HFFc6 (cell line): ENCODE results near the gene DCAF5. TPM values are rescaled to one million over a fixed set of nuclear protein-coding genes. Genes with fewer than 3 reads are reported as not detected.

ENCODE experiments used
- DNase-seq: peaks from one replicate; pipeline ENCODE4 v3.0.0-alpha.2; 2018
- H3K27ac Mint-ChIP-seq: 2 replicates; pipeline ENCODE4 v1.8.0; 2020; ENCODE audit warnings: mild to moderate bottlenecking, mixed read lengths
- H3K27me3 Mint-ChIP-seq: 2 replicates; pipeline ENCODE4 v1.8.0; 2021; ENCODE audit warnings: mild to moderate bottlenecking, moderate library complexity, mixed read lengths; ENCODE audit not compliant: insufficient read depth
- H3K36me3 Mint-ChIP-seq: 2 replicates; pipeline ENCODE4 v1.8.0; 2021; ENCODE audit warnings: low read depth, mixed read lengths
- H3K4me1 Mint-ChIP-seq: 2 replicates; pipeline ENCODE4 v1.8.0; 2020; ENCODE audit warnings: low read depth, mixed read lengths
- H3K4me3 Mint-ChIP-seq: 2 replicates; pipeline ENCODE4 v1.8.0; 2020; ENCODE audit warnings: mild to moderate bottlenecking, moderate library complexity, mixed read lengths
- H3K9me3 Mint-ChIP-seq: 2 replicates; pipeline ENCODE4 v1.8.0; 2020; ENCODE audit warnings: mild to moderate bottlenecking, mixed read lengths
- total RNA-seq, 6 experiments: library from RNA; stranded (reverse); fragmentation: NEBNext Ultra II Directional; extraction: Animal tissue kit (Norgen Biotek cat#: 25700); gene quantifications; 2 replicates in 1 of 6; 3 replicates in 5 of 6; pipeline ENCODE4 v1.2.3, GENCODE V29; 2021
- TF ChIP-seq, protein P1 (sequence below): fragments of 200-600 bp; sonication (generic); IDR thresholded peaks from 2 replicates; pipeline ENCODE4 v1.5.0; 2021; ENCODE audit warnings: antibody characterized with exemption, mild to moderate bottlenecking

Gene DCAF5
- total RNA-seq, 6 experiments from 2014 or later = 23.4 to 34.7 (median 27.0) TPM

DNA sequence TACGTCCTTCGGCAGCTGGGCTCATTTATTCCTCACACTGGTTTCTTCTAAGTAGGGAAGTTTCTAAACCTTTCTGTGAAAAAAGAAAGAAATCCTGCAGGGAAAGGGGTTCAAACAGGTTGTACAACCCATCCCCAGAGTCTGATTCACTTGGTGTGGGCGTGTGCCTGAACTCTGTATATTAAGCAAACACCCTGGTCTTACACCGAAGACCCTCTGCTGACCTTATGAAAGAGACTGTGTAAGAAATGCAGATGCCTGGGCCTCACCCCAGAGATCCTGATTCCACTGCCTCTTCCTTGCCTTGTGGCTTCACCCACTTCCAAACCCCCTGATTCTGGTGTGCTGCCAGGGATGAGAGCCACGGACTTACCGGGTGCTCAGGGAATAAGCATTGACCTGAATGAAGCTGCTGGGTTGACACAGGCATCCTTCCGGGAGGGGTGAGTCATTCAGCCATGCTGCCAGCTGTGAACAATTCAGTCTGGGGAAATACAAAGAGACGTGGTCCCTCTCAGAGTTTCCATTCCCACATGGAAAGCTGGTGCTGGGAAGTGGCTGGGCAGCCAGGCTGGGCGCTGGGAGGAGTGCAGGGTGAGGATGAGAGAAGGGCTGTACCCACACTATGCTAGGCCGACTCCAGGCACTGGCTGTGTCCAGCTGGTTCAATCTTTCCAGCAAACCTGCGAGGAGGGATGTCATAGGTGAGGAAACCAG is 147.3 kb downstream of the DCAF5 start:
- no peaks in the 10 kb centered on the region for H3K9me3 Mint-ChIP-seq
- H3K27ac Mint-ChIP-seq = peak overlapping the region; percentile 79
- peaks cover 35% of the 10 kb centered on the region for H3K4me1 Mint-ChIP-seq
- DNase-seq = peak; percentile 81
- H3K36me3 Mint-ChIP-seq = no peaks in the 10 kb centered on the region
- H3K27me3 Mint-ChIP-seq = peaks cover 2% of the 10 kb centered on the region; the same call in 1 of the 2 replicates
- H3K4me3 Mint-ChIP-seq = peak overlapping the region; percentile 30; the same call in 1 of the 2 replicates
- TF ChIP-seq, protein P1, sequence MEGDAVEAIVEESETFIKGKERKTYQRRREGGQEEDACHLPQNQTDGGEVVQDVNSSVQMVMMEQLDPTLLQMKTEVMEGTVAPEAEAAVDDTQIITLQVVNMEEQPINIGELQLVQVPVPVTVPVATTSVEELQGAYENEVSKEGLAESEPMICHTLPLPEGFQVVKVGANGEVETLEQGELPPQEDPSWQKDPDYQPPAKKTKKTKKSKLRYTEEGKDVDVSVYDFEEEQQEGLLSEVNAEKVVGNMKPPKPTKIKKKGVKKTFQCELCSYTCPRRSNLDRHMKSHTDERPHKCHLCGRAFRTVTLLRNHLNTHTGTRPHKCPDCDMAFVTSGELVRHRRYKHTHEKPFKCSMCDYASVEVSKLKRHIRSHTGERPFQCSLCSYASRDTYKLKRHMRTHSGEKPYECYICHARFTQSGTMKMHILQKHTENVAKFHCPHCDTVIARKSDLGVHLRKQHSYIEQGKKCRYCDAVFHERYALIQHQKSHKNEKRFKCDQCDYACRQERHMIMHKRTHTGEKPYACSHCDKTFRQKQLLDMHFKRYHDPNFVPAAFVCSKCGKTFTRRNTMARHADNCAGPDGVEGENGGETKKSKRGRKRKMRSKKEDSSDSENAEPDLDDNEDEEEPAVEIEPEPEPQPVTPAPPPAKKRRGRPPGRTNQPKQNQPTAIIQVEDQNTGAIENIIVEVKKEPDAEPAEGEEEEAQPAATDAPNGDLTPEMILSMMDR = no peak

DNA sequence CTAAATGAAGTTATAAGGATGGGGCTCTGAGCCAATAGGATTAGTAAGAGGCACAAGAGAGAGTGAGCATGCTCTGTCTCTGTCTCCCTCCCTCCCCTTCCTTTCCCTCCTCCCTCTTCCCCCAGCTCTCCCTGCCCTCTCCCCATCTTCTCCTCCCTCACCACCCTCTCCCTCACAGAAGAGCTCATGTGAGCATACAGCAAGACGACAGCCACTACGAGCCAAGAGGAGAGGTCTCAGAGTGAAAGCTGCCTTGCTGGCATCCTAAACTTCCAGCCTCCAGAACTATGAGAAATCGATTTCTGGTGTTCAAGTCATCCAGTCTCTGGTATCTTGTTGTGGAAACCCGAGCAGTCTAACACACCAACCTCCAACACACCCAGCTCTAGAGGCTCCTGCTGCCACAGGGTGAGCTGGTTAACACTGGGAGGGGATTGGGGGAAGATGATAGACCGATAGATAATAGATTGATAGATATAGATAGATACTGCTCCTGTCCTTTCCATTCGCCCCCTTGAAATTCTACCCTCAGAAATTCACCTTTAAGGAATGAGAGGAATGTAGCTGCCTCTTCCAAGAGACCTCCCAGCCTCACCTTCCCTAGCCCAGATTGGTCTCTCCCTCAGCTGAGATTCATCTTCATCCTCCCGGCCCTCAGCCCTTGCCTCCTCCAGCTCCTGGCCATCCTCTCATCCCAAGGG is 148.0 kb downstream of the DCAF5 start:
- no peaks in the 10 kb centered on the region for H3K9me3 Mint-ChIP-seq
- peaks cover 2% of the 10 kb centered on the region; the same call in 1 of the 2 replicates for H3K27me3 Mint-ChIP-seq

DNA sequence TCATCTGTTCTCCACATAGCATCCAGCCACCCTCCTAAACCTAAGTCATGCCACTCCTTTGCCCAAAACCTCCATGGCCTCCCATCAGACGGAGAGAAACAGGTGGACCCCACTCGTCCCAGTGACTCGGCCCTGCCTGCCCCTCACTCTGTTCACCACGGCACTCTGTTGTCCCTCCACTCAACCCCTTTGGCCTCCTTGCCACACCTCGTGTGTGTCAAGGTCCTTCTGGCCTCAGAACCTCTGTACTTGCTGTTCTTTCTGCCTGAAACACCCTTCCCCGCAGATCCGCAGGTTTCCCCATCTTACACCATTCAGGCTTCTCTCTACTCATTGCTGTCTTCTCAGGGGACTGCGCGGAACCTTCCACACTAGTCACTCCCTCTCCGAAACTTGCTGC is 149.3 kb downstream of the DCAF5 start:
- peaks cover 24% of the 10 kb centered on the region for H3K4me1 Mint-ChIP-seq
- H3K4me3 Mint-ChIP-seq = no peak overlapping the region
- DNase-seq = no peak
- TF ChIP-seq, protein P1 = no peak
- no peaks in the 10 kb centered on the region for H3K9me3 Mint-ChIP-seq
- no peak overlapping the region for H3K27ac Mint-ChIP-seq
- no peaks in the 10 kb centered on the region for H3K36me3 Mint-ChIP-seq
- no peaks in the 10 kb centered on the region for H3K27me3 Mint-ChIP-seq

More for the DNA sequence above, 148.0 kb downstream of the DCAF5 start:
- Mint-ChIP-seq H3K36me3 (no peaks in the 10 kb centered on the region), H3K4me1 (peaks cover 28% of the 10 kb centered on the region), H3K27ac (peak overlapping the region; percentile 79), H3K4me3 (peak overlapping the region; percentile 30)
- TF ChIP-seq, protein P1 = no peak
- no peak for DNase-seq

DNA sequence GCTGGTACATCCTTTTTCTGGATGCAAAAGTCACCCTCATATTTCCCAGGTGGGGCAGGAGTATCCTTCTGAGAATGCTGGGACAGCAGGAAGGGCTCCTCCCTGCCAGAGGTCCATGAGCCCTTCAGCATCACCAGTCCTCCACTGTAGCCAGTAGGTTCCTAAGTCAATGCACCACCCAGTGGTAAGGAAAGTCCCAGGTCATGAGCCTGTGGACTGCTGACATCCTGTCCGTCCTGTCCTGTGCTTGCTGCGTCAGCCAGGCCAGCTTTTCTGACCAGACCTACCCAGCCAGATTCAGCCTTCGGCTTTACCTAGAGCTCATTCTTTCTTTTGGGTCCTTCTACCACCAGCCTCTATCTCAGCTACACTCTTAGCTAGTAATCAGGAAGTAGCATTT is 150.8 kb downstream of the DCAF5 start:
- TF ChIP-seq, protein P1 = peak; percentile 38
- no peaks in the 10 kb centered on the region for H3K9me3 Mint-ChIP-seq
- DNase-seq = no peak
- no peaks in the 10 kb centered on the region for H3K36me3 Mint-ChIP-seq
- no peak overlapping the region for H3K4me3 Mint-ChIP-seq
- no peaks in the 10 kb centered on the region for H3K27me3 Mint-ChIP-seq
- H3K27ac Mint-ChIP-seq = no peak overlapping the region
- H3K4me1 Mint-ChIP-seq = peaks cover 20% of the 10 kb centered on the region

DNA sequence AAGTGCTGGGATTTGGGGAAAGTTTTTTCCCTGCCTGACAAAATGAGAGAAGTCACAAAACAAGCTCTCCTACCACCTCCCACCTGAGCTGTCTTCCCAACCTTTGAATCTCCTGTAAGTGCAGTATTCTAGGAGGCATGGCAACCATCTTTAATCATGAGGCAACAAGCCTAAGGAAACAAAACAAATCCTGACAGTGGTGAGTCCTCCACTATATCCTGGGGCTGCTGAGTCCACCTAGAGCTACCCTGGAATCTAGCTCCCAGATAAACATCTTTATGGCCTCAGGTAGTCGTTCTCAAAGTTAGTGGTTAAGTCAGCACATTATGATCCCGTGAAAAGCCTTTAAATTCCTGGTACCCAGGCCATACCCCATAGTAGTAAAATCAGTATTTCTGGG is 151.5 kb downstream of the DCAF5 start:
- H3K36me3 Mint-ChIP-seq = no peaks in the 10 kb centered on the region
- H3K9me3 Mint-ChIP-seq = no peaks in the 10 kb centered on the region
- TF ChIP-seq, protein P1 = no peak
- no peaks in the 10 kb centered on the region for H3K27me3 Mint-ChIP-seq
- H3K27ac Mint-ChIP-seq = no peak overlapping the region
- peaks cover 20% of the 10 kb centered on the region for H3K4me1 Mint-ChIP-seq
- no peak overlapping the region for H3K4me3 Mint-ChIP-seq
- no peak for DNase-seq

Other genes starting within 250 kb of the DCAF5 start
- gene ACTN1, start 173.8 kb downstream of the DCAF5 start, total RNA-seq = 100 to 1,000 TPM; 749 to 847 (median 825) TPM
- gene EXD2, start 38.4 kb upstream of the DCAF5 start, total RNA-seq = 10 to 100 TPM; 13.8 to 19.2 (median 15.2) TPM
- under 1 TPM; 0.11 to 0.38 (median 0.24) TPM for gene GALNT16, start 107.0 kb upstream of the DCAF5 start, total RNA-seq
- gene ERH, start 245.2 kb upstream of the DCAF5 start, total RNA-seq = 100 to 1,000 TPM; 221 to 287 (median 268) TPM
- gene SLC39A9, start 245.6 kb upstream of the DCAF5 start, total RNA-seq = 10 to 100 TPM; 58.8 to 88.5 (median 73.3) TPM